Measurements from ENCODE around the gene ZNF723. TPM values are rescaled to one million over a fixed set of nuclear protein-coding genes. Genes with fewer than 3 reads are reported as not detected.

ZNF723 gene
- total RNA-seq, 1 experiment from 2014 or later: not detected

- ChIA-PET CTCF (interaction anchor here (0.6 to 1.4 kb wide), 3 partner anchors 10 to 1474 kb away, joined by 3 to 4 read pairs (median 3); no protein-coding TSS in a partner anchor), POLR2A (no interaction called here)
- TF ChIP-seq CTCF (IDR thresholded peaks at IDR 0.05; ENCODE audit: unreplicated experiment): peak; percentile 16
- peaks cover 36% of the 10 kb centered on the region for H3K9me3 Mint-ChIP-seq (ENCODE audit: unreplicated experiment)
- no peak overlapping the region for H3K4me3 Mint-ChIP-seq (ENCODE audit: unreplicated experiment)
- BruUV-seq (replicated peaks): no TSS peak
- H3K27ac Mint-ChIP-seq (ENCODE audit: low read depth, unreplicated experiment): no peak overlapping the region
- intact Hi-C loops (cut with micrococcal nuclease): no loop called here
- H3K27me3 Mint-ChIP-seq (ENCODE audit: insufficient read depth, unreplicated experiment): no peaks in the 10 kb centered on the region
- no peaks in the 10 kb centered on the region for H3K36me3 Mint-ChIP-seq (ENCODE audit: insufficient read depth, unreplicated experiment)
- peak; percentile 33 for DNase-seq (ENCODE audit: unreplicated experiment)
- no peaks in the 10 kb centered on the region for H3K4me1 Mint-ChIP-seq (ENCODE audit: insufficient read depth, unreplicated experiment)
These were observed 50.7 kb downstream of the ZNF723 start for GRCh38 chr19:22882797-22883196.

- Mint-ChIP-seq H3K9me3 (ENCODE audit: unreplicated experiment) (peaks cover 35% of the 10 kb centered on the region), H3K27ac (ENCODE audit: low read depth, unreplicated experiment) (no peak overlapping the region), H3K27me3 (ENCODE audit: insufficient read depth, unreplicated experiment) (no peaks in the 10 kb centered on the region), H3K36me3 (ENCODE audit: insufficient read depth, unreplicated experiment) (peaks cover 7% of the 10 kb centered on the region), H3K4me1 (ENCODE audit: insufficient read depth, unreplicated experiment) (no peaks in the 10 kb centered on the region), H3K4me3 (ENCODE audit: unreplicated experiment) (no peak overlapping the region)
- ChIA-PET POLR2A (no interaction called here), CTCF (no interaction called here)
- DNase-seq (ENCODE audit: unreplicated experiment): no peak
- no TSS peak for BruUV-seq (replicated peaks)
- no peak for TF ChIP-seq CTCF (IDR thresholded peaks at IDR 0.05; ENCODE audit: unreplicated experiment)
- intact Hi-C loops (cut with micrococcal nuclease): no loop called here
These were observed 61.8 kb downstream of the ZNF723 start for GRCh38 chr19:22893855-22894270.

- BruUV-seq (replicated peaks): no TSS peak
- no peak for DNase-seq (ENCODE audit: unreplicated experiment)
- Mint-ChIP-seq H3K4me1 (ENCODE audit: insufficient read depth, unreplicated experiment) (no peaks in the 10 kb centered on the region), H3K27me3 (ENCODE audit: insufficient read depth, unreplicated experiment) (no peaks in the 10 kb centered on the region), H3K9me3 (ENCODE audit: unreplicated experiment) (peaks cover 29% of the 10 kb centered on the region), H3K4me3 (ENCODE audit: unreplicated experiment) (no peak overlapping the region), H3K36me3 (ENCODE audit: insufficient read depth, unreplicated experiment) (no peaks in the 10 kb centered on the region), H3K27ac (ENCODE audit: low read depth, unreplicated experiment) (no peak overlapping the region)
- intact Hi-C loops (cut with micrococcal nuclease): no loop called here
- CTCF ChIA-PET: no interaction called here
- POLR2A ChIA-PET: no interaction called here
- no peak for TF ChIP-seq CTCF (IDR thresholded peaks at IDR 0.05; ENCODE audit: unreplicated experiment)
These were observed 69.5 kb downstream of the ZNF723 start for GRCh38 chr19:22901431-22902130.

Other genes starting within 250 kb of the ZNF723 start
- not detected in 2 replicates for gene ZNF492, start 198.0 kb upstream of the ZNF723 start, total RNA-seq (2022)
- gene ZNF99, start 48.1 kb upstream of the ZNF723 start, total RNA-seq (2022): not detected in 2 replicates
- gene ZNF728, start 170.9 kb downstream of the ZNF723 start, total RNA-seq (2022): not detected in 2 replicates

All from MCF 10A (cell line).